ENCODE measurements around the gene FERMT2.
"Not testable (repeated sequence)": the region's sequence is repeated elsewhere in the genome, so short reads cannot be mapped to it uniquely, and the experiment has no call there.

Gene FERMT2

DNA sequence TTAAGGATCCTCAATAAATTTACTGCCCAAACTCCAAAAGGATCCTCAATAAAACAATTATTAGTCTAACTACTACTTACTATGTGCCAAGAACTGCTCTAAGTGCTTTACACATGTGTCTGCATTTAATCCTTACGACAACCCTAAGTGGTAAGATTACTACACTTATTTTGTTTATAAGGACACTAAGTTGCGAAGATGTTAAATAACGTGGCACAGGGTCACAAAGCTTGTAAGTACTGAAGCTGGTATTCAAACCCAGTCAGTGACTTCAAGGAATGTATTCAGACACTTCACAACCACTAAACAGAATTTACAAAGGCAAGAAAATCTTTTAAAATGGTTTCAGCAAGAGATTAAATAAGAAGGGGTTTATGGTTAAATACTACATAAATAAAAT is 13.0 kb downstream of the FERMT2 start:
- DNase-seq: no peak

DNA sequence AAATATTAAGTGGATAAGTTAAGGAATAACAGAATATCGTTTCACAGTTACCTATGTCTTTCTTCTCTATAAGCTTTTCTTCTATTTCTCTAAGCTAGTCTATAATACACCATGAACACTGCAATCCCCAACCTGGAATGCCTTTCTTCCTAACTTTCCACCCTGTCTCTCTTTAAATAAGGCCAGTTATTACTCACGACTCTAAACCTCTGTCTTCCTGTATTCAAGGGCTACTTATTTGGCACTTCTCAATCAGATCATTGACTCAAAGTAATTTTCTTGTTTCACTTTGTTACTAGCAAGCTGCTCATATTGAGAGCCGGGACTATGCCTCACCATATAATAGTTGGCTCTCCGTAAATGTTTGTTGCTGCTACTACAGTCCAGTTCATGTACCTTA is 13.5 kb downstream of the FERMT2 start:
- DNase-seq: no peak

DNA sequence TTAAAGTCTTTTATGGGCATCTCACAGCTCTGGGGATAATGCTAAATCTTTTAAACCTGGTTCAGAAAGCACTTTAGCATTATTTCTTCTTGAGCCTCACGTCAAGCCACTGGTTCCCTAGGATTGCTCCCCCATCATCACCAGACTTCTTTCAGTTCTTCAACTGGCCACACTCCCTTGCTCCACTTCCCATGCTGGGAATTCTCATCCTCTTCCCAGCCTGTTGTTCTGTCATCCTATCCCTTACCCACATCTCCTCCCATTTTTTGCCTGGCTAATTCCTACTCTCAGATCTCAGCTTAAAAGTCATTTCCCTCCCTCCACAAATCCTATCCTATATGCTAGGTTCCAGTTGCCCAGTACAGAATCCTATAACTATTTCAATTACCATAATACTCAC is 14.4 kb downstream of the FERMT2 start:
- DNase-seq: no peak

DNA sequence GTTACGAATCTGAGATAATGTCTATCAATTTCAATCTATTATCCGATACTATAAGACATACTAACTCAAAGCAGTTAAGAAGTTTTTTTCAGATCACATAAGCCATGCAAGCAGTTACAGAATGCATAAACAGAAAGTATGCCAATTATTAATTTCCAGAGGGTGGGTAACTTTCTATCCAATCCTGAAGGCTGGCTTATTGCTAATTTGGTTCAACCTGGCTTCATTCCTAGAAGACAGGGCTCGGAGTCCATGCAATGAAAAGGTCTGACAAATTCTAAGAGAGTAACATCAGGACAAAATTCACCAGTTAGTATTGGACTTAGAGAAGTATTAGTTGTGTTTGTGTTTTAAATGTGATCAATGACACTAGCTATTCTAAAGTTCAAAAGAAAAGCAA is 15.0 kb downstream of the FERMT2 start:
- no peak for DNase-seq

DNA sequence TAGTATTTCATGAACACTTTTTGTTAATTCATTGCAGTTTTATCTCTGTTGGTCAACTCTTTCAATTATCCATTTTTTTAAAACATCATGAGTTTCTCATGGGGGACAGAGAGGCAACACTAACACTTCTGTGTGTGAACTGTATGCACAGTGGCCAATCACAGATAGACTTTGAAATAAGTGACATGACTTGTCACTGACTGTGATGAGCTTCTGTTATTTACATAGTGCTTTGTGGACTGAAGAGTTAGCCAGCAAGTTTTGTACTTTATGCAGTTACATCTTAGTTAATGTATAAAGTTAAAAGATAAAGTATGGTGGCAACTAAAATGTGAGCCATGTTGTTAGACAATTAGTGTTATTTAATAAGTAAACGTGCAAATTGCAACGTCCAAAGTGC is 16.1 kb downstream of the FERMT2 start:
- DNase-seq: no peak

DNA sequence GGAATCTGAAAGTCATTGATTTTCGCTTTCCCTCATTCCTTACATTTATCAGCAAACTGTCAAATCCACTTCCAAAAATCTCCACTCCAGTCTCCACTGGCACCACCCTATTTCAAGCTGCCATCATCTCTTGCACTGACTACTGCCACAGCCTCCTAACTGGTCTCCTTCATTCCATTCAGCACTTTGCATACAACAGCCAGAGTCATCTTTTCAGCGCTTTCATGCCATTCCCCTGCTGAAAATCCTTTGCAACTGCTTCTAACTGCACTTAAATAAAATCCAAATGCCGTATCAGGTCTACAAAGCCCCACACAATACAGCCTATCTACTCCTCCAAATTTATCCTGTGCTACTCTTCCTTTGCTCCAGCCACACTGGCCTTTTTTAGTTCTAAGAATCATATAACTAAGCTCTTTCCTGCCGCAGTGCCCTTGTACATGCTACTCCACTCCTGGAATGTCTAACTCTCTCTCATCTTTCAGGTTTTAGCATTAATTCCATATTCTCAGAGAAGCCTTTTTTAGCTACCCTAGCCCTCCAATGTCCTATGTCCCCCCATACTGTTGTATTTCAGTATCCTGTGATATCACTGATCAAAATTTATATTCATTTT is 21.6 kb downstream of the FERMT2 start:
- no peak for DNase-seq

DNA sequence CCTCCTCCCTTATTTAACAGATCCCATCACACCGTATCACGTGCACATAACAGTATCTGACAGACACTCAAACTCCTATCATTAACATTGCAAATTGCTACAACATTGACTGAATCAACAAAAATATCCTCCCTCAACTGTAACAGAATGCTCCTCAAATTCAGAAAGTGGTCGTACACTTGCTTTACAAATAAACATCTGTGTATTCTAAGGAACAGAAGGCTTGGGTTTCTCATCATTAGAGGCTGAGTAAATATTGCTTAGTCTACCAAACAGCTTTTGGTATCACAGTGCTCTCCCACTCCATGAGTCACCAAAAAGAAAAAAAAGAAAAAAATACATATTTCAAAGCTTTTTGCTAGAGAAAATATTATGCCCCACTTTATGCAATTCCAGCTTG is 23.9 kb downstream of the FERMT2 start:
- DNase-seq: peak; percentile 24

DNA sequence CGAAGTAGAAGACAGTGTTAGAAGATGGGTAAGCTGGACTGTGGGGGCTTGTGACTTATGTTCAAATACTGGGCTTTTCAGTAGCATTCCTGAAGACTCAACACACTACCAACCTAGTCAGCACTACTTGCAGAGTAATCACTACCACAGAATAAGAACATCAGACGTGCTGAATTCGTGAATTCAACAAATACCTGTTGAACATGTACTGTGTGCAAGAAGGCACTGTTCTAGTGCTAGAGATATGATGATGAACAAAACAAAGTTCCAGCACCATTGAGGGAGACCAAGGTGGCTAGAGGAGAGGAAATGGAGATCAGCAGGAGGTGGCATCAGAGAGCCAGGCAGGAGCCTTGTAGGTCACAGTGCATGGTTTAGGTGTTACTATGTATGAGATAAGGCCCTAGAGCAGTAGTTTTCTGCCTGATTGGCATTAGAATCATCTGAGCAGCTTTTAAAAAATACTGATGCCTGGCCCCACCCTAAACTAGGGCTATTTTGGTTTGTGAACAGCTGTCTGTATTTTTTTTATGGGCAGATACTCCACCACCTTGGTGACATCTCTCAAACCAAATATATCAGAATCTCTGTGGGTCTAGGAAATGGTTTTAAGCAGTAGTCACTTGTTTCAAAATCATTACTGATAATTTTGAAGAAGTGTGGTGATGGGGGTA is 26.8 kb downstream of the FERMT2 start:
- DNase-seq: no peak

DNA sequence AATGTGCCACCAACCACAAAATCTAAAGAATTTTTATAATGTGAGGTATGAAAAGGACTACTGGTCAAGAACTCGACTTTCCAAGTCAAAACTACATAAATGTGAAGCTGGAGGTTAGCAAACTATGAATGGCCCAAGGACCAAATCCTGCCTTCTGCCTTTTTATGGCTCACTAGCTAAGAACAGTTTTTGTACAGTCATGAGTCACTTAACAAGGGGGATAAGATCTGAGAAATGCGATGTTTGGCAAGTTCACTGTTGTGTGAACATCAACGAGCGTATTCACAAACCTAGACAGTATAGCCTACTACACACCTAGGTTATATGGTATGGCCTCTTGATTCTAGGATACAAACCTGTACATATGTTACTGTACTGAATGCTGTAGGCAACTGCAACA is 28.2 kb downstream of the FERMT2 start:
- DNase-seq: no peak

DNA sequence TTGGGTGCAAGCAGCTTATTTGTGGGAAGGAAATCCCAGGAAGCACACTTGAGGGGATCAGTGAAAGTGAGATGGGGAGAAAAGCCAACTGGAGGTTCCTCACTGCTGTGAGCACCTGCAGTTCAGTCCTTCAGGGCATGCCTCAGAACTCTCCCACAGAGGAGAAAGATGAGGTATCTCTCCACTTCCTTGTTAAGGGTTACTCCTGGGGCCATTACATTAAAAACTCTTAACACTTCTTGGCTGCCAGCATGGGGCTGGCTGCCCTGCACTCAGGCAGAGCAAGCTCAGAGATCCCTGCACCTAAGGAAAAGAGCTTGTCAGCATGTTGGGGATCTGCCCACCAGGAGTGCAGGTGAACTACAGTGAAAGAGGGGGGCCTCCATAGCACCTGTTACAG is 28.8 kb downstream of the FERMT2 start:
- no peak for DNase-seq

DNA sequence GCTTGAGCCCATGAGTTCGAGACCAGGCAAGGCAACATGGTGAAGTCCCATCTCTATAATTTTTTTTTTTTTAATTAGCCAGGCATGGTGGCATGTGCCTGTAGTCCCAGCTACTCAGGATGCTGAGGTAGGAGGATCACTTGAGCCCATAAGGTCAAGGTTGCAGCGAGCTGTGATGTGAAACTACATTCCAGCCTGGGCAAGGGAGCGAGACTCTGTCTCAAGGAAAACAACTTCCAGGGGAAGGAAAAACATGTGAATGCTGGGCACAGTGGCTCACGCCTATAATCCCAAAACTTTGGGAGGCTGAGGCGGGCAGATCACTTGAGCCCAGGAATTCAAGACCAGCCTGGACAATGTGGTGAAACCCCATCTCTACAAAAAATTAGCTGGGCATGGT is 30.4 kb downstream of the FERMT2 start:
- DNase-seq: not testable (repeated sequence)

DNA sequence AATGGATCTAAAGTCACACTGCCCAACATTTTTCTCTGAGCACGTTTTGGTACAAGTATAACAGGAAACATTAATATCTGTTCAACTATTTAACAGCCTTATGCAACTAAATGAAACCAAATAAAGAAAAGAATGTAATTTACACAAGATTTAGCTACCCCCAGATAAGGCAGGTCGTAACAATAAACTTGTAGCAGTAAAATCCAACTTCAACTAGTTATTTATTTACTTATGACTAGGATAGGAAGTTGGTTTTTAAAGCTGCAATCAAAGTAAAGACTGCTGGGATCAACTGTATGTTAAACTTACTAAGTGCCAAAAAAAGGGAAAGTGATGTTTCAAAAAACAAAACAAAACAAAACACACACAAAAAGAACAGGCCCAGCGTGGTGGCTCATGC is 30.9 kb downstream of the FERMT2 start:
- no peak for DNase-seq

DNA sequence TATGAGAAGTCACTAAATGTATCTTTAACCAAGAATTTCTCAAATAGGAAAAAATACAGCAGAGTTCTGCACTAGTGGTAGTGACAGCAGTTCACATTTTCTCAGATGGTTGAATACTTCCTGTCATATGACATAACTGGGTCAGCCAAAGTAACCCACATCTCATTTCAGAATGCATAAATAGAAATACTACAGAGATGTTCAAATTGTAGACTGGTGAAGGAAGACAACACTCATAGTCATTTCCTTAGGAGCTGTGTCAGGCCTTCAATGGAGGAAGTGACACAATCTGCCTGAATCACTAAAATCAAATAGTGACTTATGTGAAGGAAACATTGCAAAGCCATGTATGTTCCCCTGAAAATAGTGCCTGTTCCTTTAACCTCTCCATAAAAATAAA is 32.4 kb downstream of the FERMT2 start:
- DNase-seq: no peak

DNA sequence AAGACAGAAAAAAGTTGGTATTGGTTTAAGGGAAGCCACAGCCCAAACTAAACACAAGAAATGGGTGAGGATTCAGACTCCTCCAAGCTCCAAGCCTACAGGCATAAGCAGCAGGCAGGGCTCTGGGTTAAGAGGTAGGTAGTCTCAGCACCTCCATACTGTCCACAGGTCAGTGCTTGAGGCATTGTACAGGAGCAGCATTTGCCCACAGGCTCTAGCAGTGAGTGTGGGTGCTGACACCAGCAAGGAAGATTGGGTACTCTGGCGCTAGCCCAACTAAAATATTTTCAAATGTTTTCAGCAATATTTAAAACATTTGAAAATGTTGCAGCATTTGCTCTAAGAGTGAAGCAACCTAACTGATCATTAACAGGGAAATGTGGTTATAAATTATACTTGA is 33.1 kb downstream of the FERMT2 start:
- DNase-seq: no peak

DNA sequence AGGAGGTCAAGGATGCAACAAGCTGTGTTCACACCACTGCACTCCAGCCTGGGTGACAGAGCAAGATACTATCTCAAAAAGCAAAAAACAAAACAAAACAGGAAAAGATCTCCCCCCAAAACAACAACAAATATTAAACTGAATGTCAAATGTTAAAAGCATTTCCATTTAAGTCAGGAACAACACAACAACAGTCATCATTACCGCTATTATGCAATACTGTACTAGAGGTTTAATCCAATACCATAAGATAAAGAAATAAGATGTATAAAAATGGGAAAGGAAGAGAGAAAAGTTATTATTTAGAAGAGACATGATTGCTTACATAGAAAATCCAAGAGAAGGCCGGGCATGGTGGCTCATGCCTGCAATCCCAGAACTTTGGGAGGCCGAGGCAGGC is 36.6 kb downstream of the FERMT2 start:
- no peak for DNase-seq

DNA sequence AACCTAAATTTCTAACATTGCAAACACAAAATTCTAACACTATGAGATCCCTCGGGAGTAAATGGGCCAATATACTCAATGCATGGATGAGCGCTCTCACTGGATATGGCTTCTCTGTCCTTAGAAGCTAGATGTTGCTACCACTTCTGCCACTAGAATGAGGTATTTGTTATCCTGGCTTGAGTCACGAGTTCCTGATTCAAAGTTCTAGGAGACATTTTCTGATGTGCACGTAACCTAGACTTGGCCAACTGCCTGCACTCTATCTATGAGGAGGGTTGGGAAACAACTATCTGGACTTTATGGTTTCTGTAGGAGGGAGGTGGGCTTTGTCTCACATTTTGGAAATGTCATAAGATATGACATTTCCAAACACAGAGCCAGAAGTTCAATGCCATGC is 37.6 kb downstream of the FERMT2 start:
- no peak for DNase-seq

DNA sequence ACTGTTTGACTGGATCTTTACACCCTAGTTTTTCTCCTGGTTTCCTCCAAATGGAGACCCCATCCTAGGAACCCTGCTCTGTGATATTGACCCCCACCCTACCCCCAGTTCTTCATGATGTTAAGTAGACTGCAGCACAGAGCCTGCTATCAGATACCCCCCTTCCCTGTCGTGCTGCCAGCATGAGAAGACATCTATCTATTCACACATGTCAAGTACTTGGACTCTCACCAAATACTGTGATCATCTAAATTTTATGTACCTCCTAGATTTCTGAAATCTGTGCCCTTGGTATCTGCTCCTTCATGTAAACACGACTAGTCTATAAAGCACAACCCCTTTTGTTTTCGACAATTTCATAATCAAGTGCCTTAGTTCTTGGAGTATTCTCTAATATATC is 38.9 kb downstream of the FERMT2 start:
- no peak for DNase-seq

DNA sequence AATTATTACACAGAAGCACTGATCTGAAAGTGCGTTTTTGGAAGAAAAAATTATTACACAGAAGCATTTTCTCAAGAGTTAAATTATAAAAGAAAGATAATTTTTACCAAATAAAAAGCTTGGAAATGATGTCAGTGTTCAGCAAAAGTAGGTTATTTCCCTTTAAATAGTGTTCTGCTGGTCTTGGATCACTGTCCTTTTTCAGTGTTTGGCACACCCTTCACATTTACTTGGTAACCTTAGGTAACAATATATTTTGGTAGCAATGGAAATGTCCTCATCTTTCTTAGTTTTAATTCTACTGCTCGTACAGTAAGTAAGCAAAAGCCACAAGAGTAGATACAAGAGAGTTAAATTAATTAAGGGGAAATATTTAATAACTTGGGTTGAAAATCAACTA is 40.3 kb downstream of the FERMT2 start:
- DNase-seq: no peak

DNA sequence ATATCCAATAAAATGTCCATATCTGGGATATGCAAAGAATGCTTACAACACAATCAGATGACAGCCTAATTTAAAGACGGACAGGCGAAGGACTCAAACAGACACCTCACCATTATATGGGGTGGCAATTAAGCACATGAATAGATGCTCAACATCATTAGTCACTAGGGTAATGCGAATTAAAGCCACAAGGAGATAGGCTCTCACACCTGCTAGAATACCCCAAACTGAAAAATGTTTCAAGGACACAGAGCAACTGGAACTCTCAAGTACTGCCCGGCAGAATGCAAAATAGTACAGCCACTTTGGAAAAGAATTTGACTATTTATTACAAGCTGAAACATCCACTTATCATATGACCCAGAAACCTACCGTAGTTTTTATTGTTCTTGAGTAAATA is 42.9 kb downstream of the FERMT2 start:
- no peak for DNase-seq

DNA sequence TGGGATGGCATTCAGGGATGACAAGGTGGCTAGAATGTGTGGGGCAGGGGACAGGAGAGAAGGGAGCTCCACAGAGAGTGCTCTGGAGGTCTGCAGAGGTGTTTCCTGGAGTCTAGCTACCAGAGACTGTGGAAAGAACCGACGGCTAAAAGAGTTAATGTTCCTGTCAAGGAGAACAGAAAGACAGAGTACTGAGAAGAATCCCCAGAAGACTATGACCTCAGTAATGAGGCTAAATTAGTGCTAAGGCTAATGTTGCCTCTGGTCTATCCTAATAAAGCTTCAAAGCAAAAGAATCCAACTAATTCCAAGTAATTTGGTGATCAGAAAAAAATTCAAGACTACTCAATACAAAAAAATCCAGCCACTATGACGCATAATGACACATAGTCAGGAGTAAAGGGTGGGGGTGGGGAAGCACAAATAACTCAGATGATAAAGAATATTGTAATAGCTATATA is 44.7 kb downstream of the FERMT2 start:
- no peak for DNase-seq

DNA sequence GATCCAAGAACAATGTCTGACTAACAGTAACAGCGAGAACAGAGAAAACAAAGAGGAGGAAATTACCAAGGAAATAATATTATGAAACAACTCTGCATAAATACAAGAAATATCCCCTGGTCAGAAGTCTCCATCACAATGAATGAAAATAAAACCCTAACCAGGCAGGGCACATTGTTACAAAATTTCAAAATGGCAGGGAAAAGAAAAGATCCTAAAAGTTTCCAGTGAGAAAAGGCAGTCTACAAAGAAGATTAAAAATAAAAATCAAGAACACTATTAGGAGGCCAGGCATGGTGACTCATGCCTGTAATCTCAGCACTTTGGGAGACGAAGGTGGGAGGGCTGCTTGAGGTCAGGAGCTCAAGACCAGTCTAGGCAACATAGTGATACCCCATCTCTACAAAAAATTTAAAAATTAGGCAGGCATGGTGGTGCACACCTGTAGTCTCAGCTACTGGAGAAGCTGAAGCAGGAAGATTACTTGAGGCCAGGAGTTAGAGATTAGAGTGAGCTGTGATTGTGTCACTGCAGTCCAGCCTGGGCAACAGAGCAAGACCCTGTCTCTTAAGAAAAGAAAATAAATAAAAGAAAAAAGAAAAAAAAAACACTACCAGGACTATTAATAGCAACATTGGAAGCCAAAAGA is 47.8 kb downstream of the FERMT2 start:
- DNase-seq: no peak

DNA sequence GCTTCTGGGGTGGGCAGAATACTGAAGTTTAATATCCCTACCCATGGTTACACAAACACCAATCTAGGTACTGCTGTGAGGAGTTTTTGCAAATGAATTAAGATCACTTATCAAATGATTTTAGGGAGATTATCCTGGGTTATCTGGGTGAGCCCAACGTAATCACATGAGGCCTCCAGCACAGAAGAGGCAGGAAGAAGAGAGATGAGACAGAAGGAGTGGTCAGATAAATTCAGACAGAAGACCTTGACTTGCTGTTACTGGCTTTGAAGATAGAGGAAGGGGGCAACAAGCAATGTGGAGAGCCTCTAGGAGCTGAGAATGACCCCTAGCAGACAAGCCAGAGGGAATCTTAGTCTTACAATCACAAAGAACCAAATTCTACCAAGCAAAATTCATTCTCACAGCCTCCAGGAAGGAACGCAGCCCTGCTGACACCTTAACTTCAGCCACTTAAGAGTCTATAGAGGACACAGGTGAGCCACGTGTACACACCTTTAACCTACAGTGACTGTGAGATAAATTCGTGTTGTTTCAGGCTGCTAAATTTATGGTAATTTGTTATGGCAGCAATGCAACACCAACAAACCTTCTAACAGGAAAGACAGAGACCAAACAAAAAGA is 49.4 kb downstream of the FERMT2 start:
- no peak for DNase-seq

DNA sequence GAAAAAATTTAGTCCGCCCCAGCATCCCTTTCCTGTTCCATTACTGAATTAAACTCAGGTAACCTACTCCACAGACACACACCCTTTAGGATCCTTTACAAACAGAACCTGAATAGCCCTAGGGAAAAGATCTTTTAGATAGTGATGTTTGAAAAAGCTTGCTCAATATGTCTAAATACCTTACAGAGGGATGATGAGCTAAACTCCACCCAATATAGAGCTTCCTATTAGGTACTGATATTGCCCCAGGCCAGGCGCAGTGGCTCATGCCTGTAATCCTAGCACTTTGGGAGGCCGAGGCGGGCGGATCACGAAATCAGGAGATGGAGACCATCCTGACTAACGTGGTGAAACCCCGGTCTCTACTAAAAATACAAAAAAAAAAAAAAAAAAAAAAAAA is 50.1 kb downstream of the FERMT2 start:
- no peak for DNase-seq

DNA sequence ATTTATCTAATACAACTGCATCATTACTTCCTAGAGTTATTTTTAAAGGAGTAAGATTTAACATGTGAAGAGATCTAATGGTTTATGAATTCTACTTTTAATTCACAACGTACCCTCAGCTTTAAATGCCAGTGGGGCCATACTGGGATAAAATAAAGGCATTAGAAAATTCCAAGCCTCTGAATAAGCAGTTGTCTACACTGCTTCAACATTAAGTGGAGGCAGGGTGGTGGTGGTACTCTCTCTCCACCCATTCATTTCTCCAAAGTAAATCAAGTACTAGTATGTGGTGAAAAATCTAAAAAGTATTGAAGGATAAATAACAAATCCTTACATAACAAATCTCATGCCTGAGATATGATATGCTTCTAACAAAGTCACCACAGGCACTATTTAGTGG is 52.4 kb downstream of the FERMT2 start:
- no peak for DNase-seq

All from NCI-H748 treated with DMSO at 0.1 percent for 48 hours (cell line).